ENCODE data around the gene OGFOD2. TPM values are rescaled to one million over a fixed set of nuclear protein-coding genes. Genes with fewer than 3 reads are reported as not detected.

OGFOD2 gene
- total and polyA plus RNA-seq, 2 of the 13 experiments (the other 11 are each of a cell fraction or from before 2014, with no cell fraction given) = 13.2 to 14.6 TPM

DNA sequence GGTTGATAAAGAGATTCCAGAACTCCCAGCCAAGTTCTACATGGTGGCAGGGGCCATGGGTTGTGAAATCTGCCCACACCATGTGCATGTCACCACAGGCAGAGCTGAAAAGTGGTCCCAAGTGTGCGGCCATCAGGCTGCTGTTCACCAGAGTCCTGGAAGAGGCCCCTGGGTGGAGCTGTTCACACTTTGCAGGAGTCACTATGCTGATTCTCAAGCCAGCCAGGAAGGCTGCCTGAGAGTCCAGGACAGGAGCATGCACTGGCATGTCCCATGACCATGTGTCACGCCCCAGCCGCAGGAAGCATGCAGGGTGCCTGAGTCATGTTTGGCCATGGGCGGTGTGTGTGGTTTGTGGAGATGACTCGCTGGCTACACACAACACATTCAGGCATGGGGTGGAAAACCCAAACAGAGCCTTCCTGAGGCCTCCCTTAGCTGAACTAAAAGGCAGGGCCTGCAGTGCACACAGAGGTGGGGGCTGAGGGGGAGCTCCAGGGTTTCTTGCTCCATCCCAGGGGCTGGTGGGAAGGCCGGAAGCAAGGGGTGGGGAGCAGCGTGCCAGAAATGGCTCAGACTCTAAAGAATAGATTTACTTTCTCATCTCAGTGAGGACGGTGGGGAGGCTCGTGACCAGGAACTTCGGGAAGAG is 28.2 kb upstream of the OGFOD2 start (continued):
- TF ChIP-seq CEBPB (IDR thresholded peaks at IDR 0.05; ENCODE audit: borderline replicate concordance, low read depth, low read length) (peak; percentile 15; the same call in 1 of the 2 replicates), ZBTB38 (CRISPR knock-in tag; IDR thresholded peaks at IDR 0.05) (0 out of 2 replicates have a peak, but pooled peaks have one; percentile 32), ATF7 (IDR thresholded peaks at IDR 0.05) (no peak), ATF7 (CRISPR knock-in tag; IDR thresholded peaks at IDR 0.05) (no peak), JUNB (CRISPR knock-in tag; IDR thresholded peaks at IDR 0.05; ENCODE audit: borderline replicate concordance) (no peak), ZNF781 (CRISPR knock-in tag; IDR thresholded peaks at IDR 0.05; ENCODE audit: borderline replicate concordance, not compliant biosample characterization) (no peak), XRCC5 (optimal IDR thresholded peaks at IDR 0.05; ENCODE audit: low read length) (peak; percentile 50), HMG20A (CRISPR knock-in tag; IDR thresholded peaks at IDR 0.05; ENCODE audit: borderline replicate concordance) (no peak), TCF7 (IDR thresholded peaks at IDR 0.05; ENCODE audit: low read depth) (no peak), MED1 (CRISPR knock-in tag; IDR thresholded peaks at IDR 0.05) (no peak), SMARCE1 (IDR thresholded peaks at IDR 0.05; ENCODE audit: borderline replicate concordance) (no peak), FOXA3 (CRISPR knock-in tag; IDR thresholded peaks at IDR 0.05) (peak; percentile 45; the same call in 1 of the 2 replicates), ZSCAN9 (CRISPR knock-in tag; IDR thresholded peaks at IDR 0.05; ENCODE audit: borderline replicate concordance) (no peak), NBN (conservative IDR thresholded peaks at IDR 0.05) (no peak), TBP (CRISPR knock-in tag; IDR thresholded peaks at IDR 0.05) (no peak), SIX1 (CRISPR knock-in tag; IDR thresholded peaks at IDR 0.05; ENCODE audit: borderline replicate concordance) (no peak), ZNF720 (CRISPR knock-in tag; IDR thresholded peaks at IDR 0.05) (no peak), KDM2A (CRISPR knock-in tag; IDR thresholded peaks at IDR 0.05; ENCODE audit: borderline replicate concordance, low read depth) (peak; percentile 27; the same call in 1 of the 2 replicates), ZNF430 (CRISPR knock-in tag; IDR thresholded peaks at IDR 0.05) (no peak), MED8 (CRISPR knock-in tag; IDR thresholded peaks at IDR 0.05; ENCODE audit: insufficient replicate concordance) (no peak)
- TF ChIP-seq, protein P1, sequence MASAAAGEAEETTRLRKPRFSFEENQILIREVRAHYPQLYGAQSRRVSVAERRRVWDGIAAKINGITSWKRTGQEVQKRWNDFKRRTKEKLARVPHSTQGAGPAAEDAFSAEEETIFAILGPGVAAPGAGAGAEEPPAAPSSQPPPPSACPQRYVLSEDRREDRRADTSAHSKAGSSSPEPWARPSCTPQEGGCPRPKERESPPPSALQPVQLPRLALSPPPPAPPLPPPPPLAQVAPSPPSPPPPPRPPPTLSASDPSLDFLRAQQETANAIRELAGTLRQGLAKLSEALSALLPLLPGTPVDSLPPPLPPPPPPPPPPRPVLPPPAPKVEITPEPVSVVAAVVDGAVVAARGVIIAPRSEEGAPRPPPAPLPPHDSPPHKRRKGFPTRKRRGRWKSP (CRISPR knock-in tag; IDR thresholded peaks at IDR 0.05) = no peak
- TF ChIP-seq, protein P2, sequence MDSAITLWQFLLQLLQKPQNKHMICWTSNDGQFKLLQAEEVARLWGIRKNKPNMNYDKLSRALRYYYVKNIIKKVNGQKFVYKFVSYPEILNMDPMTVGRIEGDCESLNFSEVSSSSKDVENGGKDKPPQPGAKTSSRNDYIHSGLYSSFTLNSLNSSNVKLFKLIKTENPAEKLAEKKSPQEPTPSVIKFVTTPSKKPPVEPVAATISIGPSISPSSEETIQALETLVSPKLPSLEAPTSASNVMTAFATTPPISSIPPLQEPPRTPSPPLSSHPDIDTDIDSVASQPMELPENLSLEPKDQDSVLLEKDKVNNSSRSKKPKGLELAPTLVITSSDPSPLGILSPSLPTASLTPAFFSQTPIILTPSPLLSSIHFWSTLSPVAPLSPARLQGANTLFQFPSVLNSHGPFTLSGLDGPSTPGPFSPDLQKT (CRISPR knock-in tag; IDR thresholded peaks at IDR 0.05; ENCODE audit: borderline replicate concordance) = no peak
- TF ChIP-seq, protein P3, sequence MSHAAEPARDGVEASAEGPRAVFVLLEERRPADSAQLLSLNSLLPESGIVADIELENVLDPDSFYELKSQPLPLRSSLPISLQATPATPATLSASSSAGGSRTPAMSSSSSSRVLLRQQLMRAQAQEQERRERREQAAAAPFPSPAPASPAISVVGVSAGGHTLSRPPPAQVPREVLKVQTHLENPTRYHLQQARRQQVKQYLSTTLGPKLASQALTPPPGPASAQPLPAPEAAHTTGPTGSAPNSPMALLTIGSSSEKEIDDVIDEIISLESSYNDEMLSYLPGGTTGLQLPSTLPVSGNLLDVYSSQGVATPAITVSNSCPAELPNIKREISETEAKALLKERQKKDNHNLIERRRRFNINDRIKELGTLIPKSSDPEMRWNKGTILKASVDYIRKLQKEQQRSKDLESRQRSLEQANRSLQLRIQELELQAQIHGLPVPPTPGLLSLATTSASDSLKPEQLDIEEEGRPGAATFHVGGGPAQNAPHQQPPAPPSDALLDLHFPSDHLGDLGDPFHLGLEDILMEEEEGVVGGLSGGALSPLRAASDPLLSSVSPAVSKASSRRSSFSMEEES (CRISPR knock-in tag; IDR thresholded peaks at IDR 0.05) = peak; percentile 84; the same call in 1 of the 2 replicates
- TF ChIP-seq, protein P4, sequence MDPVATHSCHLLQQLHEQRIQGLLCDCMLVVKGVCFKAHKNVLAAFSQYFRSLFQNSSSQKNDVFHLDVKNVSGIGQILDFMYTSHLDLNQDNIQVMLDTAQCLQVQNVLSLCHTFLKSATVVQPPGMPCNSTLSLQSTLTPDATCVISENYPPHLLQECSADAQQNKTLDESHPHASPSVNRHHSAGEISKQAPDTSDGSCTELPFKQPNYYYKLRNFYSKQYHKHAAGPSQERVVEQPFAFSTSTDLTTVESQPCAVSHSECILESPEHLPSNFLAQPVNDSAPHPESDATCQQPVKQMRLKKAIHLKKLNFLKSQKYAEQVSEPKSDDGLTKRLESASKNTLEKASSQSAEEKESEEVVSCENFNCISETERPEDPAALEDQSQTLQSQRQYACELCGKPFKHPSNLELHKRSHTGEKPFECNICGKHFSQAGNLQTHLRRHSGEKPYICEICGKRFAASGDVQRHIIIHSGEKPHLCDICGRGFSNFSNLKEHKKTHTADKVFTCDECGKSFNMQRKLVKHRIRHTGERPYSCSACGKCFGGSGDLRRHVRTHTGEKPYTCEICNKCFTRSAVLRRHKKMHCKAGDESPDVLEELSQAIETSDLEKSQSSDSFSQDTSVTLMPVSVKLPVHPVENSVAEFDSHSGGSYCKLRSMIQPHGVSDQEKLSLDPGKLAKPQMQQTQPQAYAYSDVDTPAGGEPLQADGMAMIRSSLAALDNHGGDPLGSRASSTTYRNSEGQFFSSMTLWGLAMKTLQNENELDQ (CRISPR knock-in tag; IDR thresholded peaks at IDR 0.05; ENCODE audit: borderline replicate concordance) = no peak
- TF ChIP-seq, protein P5, sequence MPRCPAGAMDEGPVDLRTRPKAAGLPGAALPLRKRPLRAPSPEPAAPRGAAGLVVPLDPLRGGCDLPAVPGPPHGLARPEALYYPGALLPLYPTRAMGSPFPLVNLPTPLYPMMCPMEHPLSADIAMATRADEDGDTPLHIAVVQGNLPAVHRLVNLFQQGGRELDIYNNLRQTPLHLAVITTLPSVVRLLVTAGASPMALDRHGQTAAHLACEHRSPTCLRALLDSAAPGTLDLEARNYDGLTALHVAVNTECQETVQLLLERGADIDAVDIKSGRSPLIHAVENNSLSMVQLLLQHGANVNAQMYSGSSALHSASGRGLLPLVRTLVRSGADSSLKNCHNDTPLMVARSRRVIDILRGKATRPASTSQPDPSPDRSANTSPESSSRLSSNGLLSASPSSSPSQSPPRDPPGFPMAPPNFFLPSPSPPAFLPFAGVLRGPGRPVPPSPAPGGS (CRISPR knock-in tag; IDR thresholded peaks at IDR 0.05) = no peak

Data from HepG2 (cell line).